HepG2 (cell line): ENCODE measurements around the gene ERICH6. TPM values are rescaled to one million over a fixed set of nuclear protein-coding genes. Genes with fewer than 3 reads are reported as not detected.
A peak's percentile ranks its signal among the peaks of the same experiment; 100 is the strongest.

Experiments used
- ARID2 ChIP-seq: sonication (generic); formaldehyde crosslinking; IDR thresholded peaks from 2 replicates; pipeline ENCODE4 v1.8.1; 2022; ENCODE audit warnings: mild to moderate bottlenecking, missing genetic modification reagents, borderline replicate concordance
- BHLHE40 ChIP-seq: IDR thresholded peaks from 2 replicates; pipeline ENCODE4 v1.6.1; 2011; ENCODE audit warnings: low read length, improper control_type of control experiment
- CHD4 ChIP-seq: fragments of 200-600 bp; sonication (generic); IDR thresholded peaks from 2 replicates; pipeline ENCODE4 v1.7.0; 2017; ENCODE audit warnings: mild to moderate bottlenecking, low read length, borderline replicate concordance
- FOXK2 ChIP-seq: fragments of 450-650 bp; IDR thresholded peaks from 2 replicates; pipeline ENCODE4 v1.6.1; 2016
- GATA4 ChIP-seq: sonication (generic); IDR thresholded peaks from 2 replicates; pipeline ENCODE4 v1.6.1; 2016; ENCODE audit warnings: antibody characterized with exemption, low read depth, borderline replicate concordance
- JARID2 ChIP-seq: sonication (generic); formaldehyde crosslinking; IDR thresholded peaks from 2 replicates; pipeline ENCODE4 v1.8.1; 2023; ENCODE audit warnings: missing genetic modification reagents, inconsistent platforms; ENCODE audit not compliant: insufficient replicate concordance
- KAT7 ChIP-seq: IDR thresholded peaks from 2 replicates; pipeline ENCODE4 v1.6.1; 2018; ENCODE audit warnings: borderline replicate concordance, missing compliant biosample characterization
- MIER2 ChIP-seq: IDR thresholded peaks from 2 replicates; pipeline ENCODE4 v1.6.1; 2016; ENCODE audit warnings: missing biosample characterization, missing genetic modification reagents
- MTA1 ChIP-seq: sonication (generic); formaldehyde crosslinking; IDR thresholded peaks from 2 replicates; pipeline ENCODE4 v1.4.0; 2020; ENCODE audit warnings: missing genetic modification reagents, mild to moderate bottlenecking, borderline replicate concordance
- RARG ChIP-seq: sonication (generic); formaldehyde crosslinking; IDR thresholded peaks from 2 replicates; pipeline ENCODE4 v1.4.0; 2020; ENCODE audit warnings: low read depth, mild to moderate bottlenecking, missing genetic modification reagents
- SRSF4 ChIP-seq: fragments of 200-400 bp; formaldehyde crosslinking; IDR thresholded peaks from one replicate; pipeline ENCODE4 v1.6.1; 2018; ENCODE audit warnings: mild to moderate bottlenecking, low read depth, low read length, moderate library complexity; ENCODE audit not compliant: poor library complexity, severe bottlenecking
- TBX2 ChIP-seq: sonication (generic); formaldehyde crosslinking; IDR thresholded peaks from 2 replicates; pipeline ENCODE4 v1.5.0; 2020; ENCODE audit warnings: missing genetic modification reagents, mild to moderate bottlenecking, borderline replicate concordance
- ZNF256 ChIP-seq: sonication (generic); formaldehyde crosslinking; conservative IDR thresholded peaks from 2 replicates; pipeline ENCODE4 v1.4.0; 2020; ENCODE audit warnings: missing genetic modification reagents
- ZNF264 ChIP-seq: sonication (generic); formaldehyde crosslinking; IDR thresholded peaks from 2 replicates; pipeline ENCODE4 v1.4.0; 2020; ENCODE audit warnings: missing genetic modification reagents
- polyA plus RNA-seq, 8 experiments: library from polyadenylated mRNA; depleted of rRNA in 3 of 8; stranded (reverse) in 7 of 8; unstranded in 1 of 8; fragments of >200 nt; fragmentation: Illumina TruSeq in 4 of 8; extraction: Trizol in 4 of 8; gene quantifications; 2 replicates each; pipeline versions ENCODE4 v1.2.1 to v1.2.3, GENCODE V29; 2011 to 2016; ENCODE audit warnings: low read depth in 4 of 8, missing spikeins in 1 of 8, mixed read lengths in 1 of 8; ENCODE audit not compliant: insufficient read depth in 1 of 8
- total RNA-seq, 5 experiments: library from RNA; depleted of rRNA; stranded (reverse); fragments of >200 nt; fragmentation: Illumina TruSeq; extraction: Trizol; gene quantifications; 2 replicates each; pipeline ENCODE4 v1.2.3, GENCODE V29; 2016; ENCODE audit warnings: low read depth in 1 of 5
- TF ChIP-seq, protein P1 (sequence below): IDR thresholded peaks from 2 replicates; pipeline ENCODE4 v1.6.1; 2016; ENCODE audit warnings: missing compliant biosample characterization, missing genetic modification reagents, borderline replicate concordance
- TF ChIP-seq, protein P2 (sequence below): sonication (generic); formaldehyde crosslinking; IDR thresholded peaks from 2 replicates; pipeline ENCODE4 v1.8.1; 2023; ENCODE audit warnings: mild to moderate bottlenecking, missing genetic modification reagents
- TF ChIP-seq, protein P3 (sequence below): sonication (generic); formaldehyde crosslinking; IDR thresholded peaks from 2 replicates; pipeline ENCODE4 v1.4.0; 2020; ENCODE audit warnings: missing genetic modification reagents
- TF ChIP-seq, protein P4 (sequence below): IDR thresholded peaks from 2 replicates; pipeline ENCODE4 v1.6.1; 2016; ENCODE audit warnings: control low read depth
- TF ChIP-seq, protein P5 (sequence below): IDR thresholded peaks from 2 replicates; pipeline ENCODE4 v1.6.1; 2016; ENCODE audit warnings: low read depth, borderline replicate concordance

The ERICH6 gene
- total and polyA plus RNA-seq, 2 of the 13 experiments (the other 11 are each of a cell fraction or from before 2014, with no cell fraction given) = 0.03 TPM; not detected in 1

DNA sequence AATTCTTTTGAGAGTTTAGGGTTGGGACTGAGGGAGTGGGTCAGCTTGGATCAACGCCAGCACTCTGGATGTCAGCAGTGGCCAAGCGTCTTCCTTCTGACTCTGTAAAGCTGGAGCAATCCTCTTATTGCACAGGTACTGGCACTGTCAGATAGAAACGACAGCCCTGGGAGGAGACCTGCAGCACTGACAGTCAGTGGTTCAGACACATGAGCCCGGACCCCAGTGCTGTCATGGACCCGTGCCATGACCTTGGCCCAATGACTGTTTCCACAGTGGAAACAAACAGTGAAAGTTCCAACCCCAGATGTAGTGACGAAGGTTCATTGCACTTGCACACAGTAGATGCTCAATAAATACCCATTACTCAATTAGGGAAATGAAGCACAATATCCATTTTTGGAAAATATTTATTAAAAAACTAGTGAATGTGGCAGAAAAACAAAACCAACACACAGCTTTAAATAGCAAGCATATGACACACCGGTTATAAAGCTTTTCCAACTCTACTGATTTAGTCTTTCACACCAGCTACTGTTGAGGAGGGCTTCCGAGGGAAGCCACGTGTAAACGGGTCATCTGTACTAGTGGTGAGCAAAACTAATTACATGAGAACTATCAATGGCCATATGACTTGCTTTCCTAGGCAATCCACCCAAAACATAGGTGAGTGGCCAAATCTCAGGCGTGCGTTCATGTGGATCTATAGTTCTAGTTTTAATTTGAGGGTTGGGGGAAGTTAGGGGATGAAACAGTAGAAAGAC is 37.2 kb upstream of the ERICH6 start (continued):
- TF ChIP-seq, protein P1, sequence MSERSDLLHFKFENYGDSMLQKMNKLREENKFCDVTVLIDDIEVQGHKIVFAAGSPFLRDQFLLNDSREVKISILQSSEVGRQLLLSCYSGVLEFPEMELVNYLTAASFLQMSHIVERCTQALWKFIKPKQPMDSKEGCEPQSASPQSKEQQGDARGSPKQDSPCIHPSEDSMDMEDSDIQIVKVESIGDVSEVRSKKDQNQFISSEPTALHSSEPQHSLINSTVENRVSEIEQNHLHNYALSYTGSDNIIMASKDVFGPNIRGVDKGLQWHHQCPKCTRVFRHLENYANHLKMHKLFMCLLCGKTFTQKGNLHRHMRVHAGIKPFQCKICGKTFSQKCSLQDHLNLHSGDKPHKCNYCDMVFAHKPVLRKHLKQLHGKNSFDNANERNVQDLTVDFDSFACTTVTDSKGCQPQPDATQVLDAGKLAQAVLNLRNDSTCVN (CRISPR knock-in tag) = 0 out of 2 replicates have a peak, but pooled peaks have one; percentile 42
- no peak; the same call in 1 of the 2 replicates for TF ChIP-seq CHD4
- TF ChIP-seq ZNF264 (CRISPR knock-in tag) = no peak
- TF ChIP-seq SRSF4 = no peak
- TF ChIP-seq KAT7 (CRISPR knock-in tag) = peak; percentile 75; the same call in 1 of the 2 replicates
- peak; percentile 74; the same call in 1 of the 2 replicates for TF ChIP-seq ZNF256 (CRISPR knock-in tag)
- TF ChIP-seq ARID2 (CRISPR knock-in tag) = peak; percentile 39; the same call in 1 of the 2 replicates
- TF ChIP-seq, protein P2, sequence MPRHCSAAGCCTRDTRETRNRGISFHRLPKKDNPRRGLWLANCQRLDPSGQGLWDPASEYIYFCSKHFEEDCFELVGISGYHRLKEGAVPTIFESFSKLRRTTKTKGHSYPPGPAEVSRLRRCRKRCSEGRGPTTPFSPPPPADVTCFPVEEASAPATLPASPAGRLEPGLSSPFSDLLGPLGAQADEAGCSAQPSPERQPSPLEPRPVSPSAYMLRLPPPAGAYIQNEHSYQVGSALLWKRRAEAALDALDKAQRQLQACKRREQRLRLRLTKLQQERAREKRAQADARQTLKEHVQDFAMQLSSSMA (CRISPR knock-in tag) = no peak
- TF ChIP-seq, protein P3, sequence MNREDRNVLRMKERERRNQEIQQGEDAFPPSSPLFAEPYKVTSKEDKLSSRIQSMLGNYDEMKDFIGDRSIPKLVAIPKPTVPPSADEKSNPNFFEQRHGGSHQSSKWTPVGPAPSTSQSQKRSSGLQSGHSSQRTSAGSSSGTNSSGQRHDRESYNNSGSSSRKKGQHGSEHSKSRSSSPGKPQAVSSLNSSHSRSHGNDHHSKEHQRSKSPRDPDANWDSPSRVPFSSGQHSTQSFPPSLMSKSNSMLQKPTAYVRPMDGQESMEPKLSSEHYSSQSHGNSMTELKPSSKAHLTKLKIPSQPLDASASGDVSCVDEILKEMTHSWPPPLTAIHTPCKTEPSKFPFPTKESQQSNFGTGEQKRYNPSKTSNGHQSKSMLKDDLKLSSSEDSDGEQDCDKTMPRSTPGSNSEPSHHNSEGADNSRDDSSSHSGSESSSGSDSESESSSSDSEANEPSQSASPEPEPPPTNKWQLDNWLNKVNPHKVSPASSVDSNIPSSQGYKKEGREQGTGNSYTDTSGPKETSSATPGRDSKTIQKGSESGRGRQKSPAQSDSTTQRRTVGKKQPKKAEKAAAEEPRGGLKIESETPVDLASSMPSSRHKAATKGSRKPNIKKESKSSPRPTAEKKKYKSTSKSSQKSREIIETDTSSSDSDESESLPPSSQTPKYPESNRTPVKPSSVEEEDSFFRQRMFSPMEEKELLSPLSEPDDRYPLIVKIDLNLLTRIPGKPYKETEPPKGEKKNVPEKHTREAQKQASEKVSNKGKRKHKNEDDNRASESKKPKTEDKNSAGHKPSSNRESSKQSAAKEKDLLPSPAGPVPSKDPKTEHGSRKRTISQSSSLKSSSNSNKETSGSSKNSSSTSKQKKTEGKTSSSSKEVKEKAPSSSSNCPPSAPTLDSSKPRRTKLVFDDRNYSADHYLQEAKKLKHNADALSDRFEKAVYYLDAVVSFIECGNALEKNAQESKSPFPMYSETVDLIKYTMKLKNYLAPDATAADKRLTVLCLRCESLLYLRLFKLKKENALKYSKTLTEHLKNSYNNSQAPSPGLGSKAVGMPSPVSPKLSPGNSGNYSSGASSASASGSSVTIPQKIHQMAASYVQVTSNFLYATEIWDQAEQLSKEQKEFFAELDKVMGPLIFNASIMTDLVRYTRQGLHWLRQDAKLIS (CRISPR knock-in tag) = 0 out of 2 replicates have a peak, but pooled peaks have one; percentile 58
- TF ChIP-seq, protein P4, sequence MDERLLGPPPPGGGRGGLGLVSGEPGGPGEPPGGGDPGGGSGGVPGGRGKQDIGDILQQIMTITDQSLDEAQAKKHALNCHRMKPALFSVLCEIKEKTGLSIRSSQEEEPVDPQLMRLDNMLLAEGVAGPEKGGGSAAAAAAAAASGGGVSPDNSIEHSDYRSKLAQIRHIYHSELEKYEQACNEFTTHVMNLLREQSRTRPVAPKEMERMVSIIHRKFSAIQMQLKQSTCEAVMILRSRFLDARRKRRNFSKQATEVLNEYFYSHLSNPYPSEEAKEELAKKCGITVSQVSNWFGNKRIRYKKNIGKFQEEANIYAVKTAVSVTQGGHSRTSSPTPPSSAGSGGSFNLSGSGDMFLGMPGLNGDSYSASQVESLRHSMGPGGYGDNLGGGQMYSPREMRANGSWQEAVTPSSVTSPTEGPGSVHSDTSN (CRISPR knock-in tag) = 0 out of 2 replicates have a peak, but pooled peaks have one; percentile 36
- no peak for TF ChIP-seq GATA4
- 0 out of 2 replicates have a peak, but pooled peaks have one; percentile 33 for TF ChIP-seq FOXK2
- peak; percentile 68; the same call in 1 of the 2 replicates for TF ChIP-seq MTA1 (CRISPR knock-in tag)
- peak; percentile 66 for TF ChIP-seq TBX2 (CRISPR knock-in tag)
- TF ChIP-seq MIER2 (CRISPR knock-in tag) = 0 out of 2 replicates have a peak, but pooled peaks have one; percentile 16
- TF ChIP-seq RARG (CRISPR knock-in tag) = 0 out of 2 replicates have a peak, but pooled peaks have one; percentile 48
- TF ChIP-seq, protein P5, sequence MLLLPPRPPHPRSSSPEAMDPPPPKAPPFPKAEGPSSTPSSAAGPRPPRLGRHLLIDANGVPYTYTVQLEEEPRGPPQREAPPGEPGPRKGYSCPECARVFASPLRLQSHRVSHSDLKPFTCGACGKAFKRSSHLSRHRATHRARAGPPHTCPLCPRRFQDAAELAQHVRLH (CRISPR knock-in tag) = peak; percentile 59; the same call in 1 of the 2 replicates
- TF ChIP-seq JARID2 (CRISPR knock-in tag) = no peak
- peak; percentile 71 for TF ChIP-seq BHLHE40
